ENCODE measurements around the gene SUPT6H. TPM values are rescaled to one million over a fixed set of nuclear protein-coding genes. Genes with fewer than 3 reads are reported as not detected.

The SUPT6H gene
- total and polyA plus RNA-seq, 2 of the 8 experiments (the other 6 are each of a cell fraction or from before 2014, with no cell fraction given): 32.0 to 59.9 TPM

DNA sequence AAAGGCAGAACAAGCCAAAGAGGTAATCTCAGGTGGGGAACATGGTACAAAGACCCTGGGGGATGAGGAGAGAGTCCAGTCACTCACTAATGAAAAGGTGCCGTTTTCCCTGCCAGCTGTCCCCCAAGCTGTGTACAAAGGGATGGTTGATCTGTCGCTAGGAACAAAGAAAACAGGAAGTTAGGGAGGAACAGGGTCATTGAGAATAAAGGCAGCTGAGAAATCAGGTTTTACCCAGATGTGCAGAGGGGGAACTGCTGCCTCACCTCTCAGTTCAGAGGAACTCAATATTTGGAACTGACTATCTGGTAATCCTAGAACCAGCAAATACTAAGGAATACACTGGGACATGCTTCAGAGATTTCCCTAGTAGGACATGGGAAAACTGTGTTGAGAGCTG, 49.5 kb upstream of the SUPT6H start (continued):
- no peak for TF ChIP-seq FOSL1 (IDR thresholded peaks at IDR 0.05; ENCODE audit: insufficient read depth, low read depth, low read length)
- no peak for TF ChIP-seq KDM5A (IDR thresholded peaks at IDR 0.05; ENCODE audit: low read length)
- TF ChIP-seq HDAC2 (IDR thresholded peaks at IDR 0.05; ENCODE audit: borderline replicate concordance in 1 of 2, low read depth in 2 of 2, low read length in 2 of 2): no peak

All from H1 (cell line).